ENCODE results near the gene UCHL5. TPM values are rescaled to one million over a fixed set of nuclear protein-coding genes. Genes with fewer than 3 reads are reported as not detected.

The UCHL5 gene
- total and polyA plus RNA-seq, 2 experiments from 2014 or later = 22.5 to 50.8 TPM

- H3K27me3 ChIP-seq (replicated peaks; ENCODE audit: insufficient read depth) = no peaks in the 10 kb centered on the region
- no peaks in the 10 kb centered on the region for H3F3A ChIP-seq (ENCODE audit: insufficient read depth)
- H3K9ac ChIP-seq = no peak overlapping the region
- no peak overlapping the region for H2AFZ ChIP-seq
- H3K36me3 ChIP-seq (ENCODE audit: low read depth) = no peaks in the 10 kb centered on the region
- no peaks in the 10 kb centered on the region for H3K9me3 ChIP-seq (ENCODE audit: low read depth)
- DNase-seq = no peak
- no peaks in the 10 kb centered on the region for H3K4me1 ChIP-seq (ENCODE audit: insufficient read depth)
- H3K79me2 ChIP-seq (ENCODE audit: insufficient read depth) = no peaks in the 10 kb centered on the region
- no peak for TF ChIP-seq EZH2 (IDR thresholded peaks at IDR 0.05; ENCODE audit: insufficient read depth, poor library complexity, severe bottlenecking)
- TF ChIP-seq EZH2phosphoT487 (IDR thresholded peaks at IDR 0.05; ENCODE audit: insufficient read depth, low read depth) = no peak
- H4K20me1 ChIP-seq (ENCODE audit: insufficient read depth) = no peaks in the 10 kb centered on the region
- in situ Hi-C loops (cut with MboI) = no loop called here
- H3K27ac ChIP-seq = no peak overlapping the region
- H3K4me2 ChIP-seq (ENCODE audit: unreplicated experiment) = no peak overlapping the region
- H3K9me2 ChIP-seq (ENCODE audit: insufficient read depth) = no peaks in the 10 kb centered on the region
- no peak overlapping the region for H3K4me3 ChIP-seq
- WGBS, 2 experiments (ENCODE audit: low coverage in 1 of 2, low lambda C conversion rate in 2 of 2, missing lambda C conversion rate in 2 of 2) = 66 to 81% methylated on average over 2 of the region's 2 CpGs
Observed at GRCh38 chr1:192967211-192967877, 91.8 kb downstream of the UCHL5 start.

GRCh38 chr1:192966073-192966472 lies 93.1 kb downstream of the UCHL5 start:
- Histone ChIP-seq H3K9me3 (ENCODE audit: low read depth) (no peaks in the 10 kb centered on the region), H3K4me2 (ENCODE audit: unreplicated experiment) (no peak overlapping the region), H3K4me1 (ENCODE audit: insufficient read depth) (no peaks in the 10 kb centered on the region), H3K9me2 (ENCODE audit: insufficient read depth) (no peaks in the 10 kb centered on the region), H3K9ac (no peak overlapping the region), H3K36me3 (ENCODE audit: low read depth) (no peaks in the 10 kb centered on the region), H3K4me3 (no peak overlapping the region), H3K79me2 (ENCODE audit: insufficient read depth) (no peaks in the 10 kb centered on the region), H2AFZ (no peak overlapping the region), H4K20me1 (ENCODE audit: insufficient read depth) (no peaks in the 10 kb centered on the region), H3K27me3 (replicated peaks; ENCODE audit: insufficient read depth) (no peaks in the 10 kb centered on the region), H3K27ac (no peak overlapping the region), H3F3A (ENCODE audit: insufficient read depth) (no peaks in the 10 kb centered on the region)
- 79 to 86% methylated on average over 2 of the region's 2 CpGs for WGBS, 2 experiments (ENCODE audit: low coverage in 1 of 2, low lambda C conversion rate in 2 of 2, missing lambda C conversion rate in 2 of 2)
- in situ Hi-C loops (cut with MboI) = no loop called here
- no peak for TF ChIP-seq EZH2 (IDR thresholded peaks at IDR 0.05; ENCODE audit: insufficient read depth, poor library complexity, severe bottlenecking)
- TF ChIP-seq EZH2phosphoT487 (IDR thresholded peaks at IDR 0.05; ENCODE audit: insufficient read depth, low read depth) = no peak
- DNase-seq = no peak

GRCh38 chr1:192962901-192963300 lies 96.3 kb downstream of the UCHL5 start:
- in situ Hi-C loops (cut with MboI) = no loop called here
- Histone ChIP-seq H3K36me3 (ENCODE audit: low read depth) (no peaks in the 10 kb centered on the region), H4K20me1 (ENCODE audit: insufficient read depth) (no peaks in the 10 kb centered on the region), H3K27me3 (replicated peaks; ENCODE audit: insufficient read depth) (no peaks in the 10 kb centered on the region), H3K9ac (no peak overlapping the region), H3K79me2 (ENCODE audit: insufficient read depth) (no peaks in the 10 kb centered on the region), H2AFZ (no peak overlapping the region), H3K4me1 (ENCODE audit: insufficient read depth) (no peaks in the 10 kb centered on the region), H3K4me3 (no peak overlapping the region), H3K9me2 (ENCODE audit: insufficient read depth) (no peaks in the 10 kb centered on the region), H3K4me2 (ENCODE audit: unreplicated experiment) (no peak overlapping the region), H3F3A (ENCODE audit: insufficient read depth) (no peaks in the 10 kb centered on the region), H3K9me3 (ENCODE audit: low read depth) (no peaks in the 10 kb centered on the region), H3K27ac (no peak overlapping the region)
- WGBS, 2 experiments (ENCODE audit: low coverage in 1 of 2, low lambda C conversion rate in 2 of 2, missing lambda C conversion rate in 2 of 2) = 61 to 68% methylated on average over 2 of the region's 2 CpGs
- TF ChIP-seq EZH2phosphoT487 (IDR thresholded peaks at IDR 0.05; ENCODE audit: insufficient read depth, low read depth) (no peak), EZH2 (IDR thresholded peaks at IDR 0.05; ENCODE audit: insufficient read depth, poor library complexity, severe bottlenecking) (no peak)
- DNase-seq = no peak

Small RNA genes within 50 kb of the gene (small RNA-seq; reads per million reads assigned to genes)
- gene SCARNA18B (ENCODE audit: low read depth, low replicate concordance) = not detected

Other genes starting within 250 kb of the UCHL5 start
- 68.6 and 71.3 TPM in 2 replicates for gene RO60, start 252 bp upstream of the UCHL5 start, total RNA-seq (2014; rRNA removed; shearing (Covaris generic))
- gene RO60, start 252 bp upstream of the UCHL5 start, polyA plus RNA-seq (2016; fragmentation: Nextera tagmentation; extraction: Ambion mirVana) = 104 TPM in 2 replicates
- gene GLRX2, start 46.1 kb upstream of the UCHL5 start, total RNA-seq (2014; rRNA removed; shearing (Covaris generic)) = 8.6 and 10.7 TPM in 2 replicates
- 57.5 and 60.0 TPM in 2 replicates for gene GLRX2, start 46.1 kb upstream of the UCHL5 start, polyA plus RNA-seq (2016; fragmentation: Nextera tagmentation; extraction: Ambion mirVana)
- gene CDC73, start 62.7 kb upstream of the UCHL5 start, total RNA-seq (2014; rRNA removed; shearing (Covaris generic)) = 27.4 and 29.1 TPM in 2 replicates
- gene CDC73, start 62.7 kb upstream of the UCHL5 start, polyA plus RNA-seq (2016; fragmentation: Nextera tagmentation; extraction: Ambion mirVana) = 50.9 and 57.0 TPM in 2 replicates
- 4.7 and 4.8 TPM in 2 replicates for gene B3GALT2, start 127.3 kb upstream of the UCHL5 start, total RNA-seq (2014; rRNA removed; shearing (Covaris generic))
- gene B3GALT2, start 127.3 kb upstream of the UCHL5 start, polyA plus RNA-seq (2016; fragmentation: Nextera tagmentation; extraction: Ambion mirVana) = 2.5 and 2.8 TPM in 2 replicates

Measured in GM23248 (cell line).